Non-pigmented ciliary epithelial cell (primary cell): ENCODE results near the gene KCNMA1.

Experiments
- DNase-seq: peaks from one replicate; pipeline ENCODE4 v3.0.0-alpha.2; 2010; ENCODE audit warnings: low read depth

KCNMA1 gene

DNA sequence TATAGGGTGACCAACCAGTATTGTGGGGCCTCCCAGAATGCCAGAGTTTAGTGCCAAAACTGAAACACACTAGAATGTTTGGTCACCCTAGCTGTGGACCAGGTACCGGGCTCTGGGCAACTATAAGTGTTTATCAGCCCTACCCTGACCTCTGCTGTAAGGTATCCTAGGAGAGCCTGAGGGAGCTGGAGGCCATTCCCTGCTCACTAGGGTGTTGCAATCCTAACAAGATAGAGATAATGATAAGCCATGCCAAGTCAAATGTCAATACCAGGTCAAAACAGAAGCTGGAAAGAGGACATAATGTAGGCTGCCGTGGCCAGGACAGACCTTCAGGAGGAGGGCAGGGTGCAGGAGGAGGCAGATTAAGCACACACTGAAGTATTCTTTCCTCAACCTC, 151.8 kb downstream of the KCNMA1 start:
- no peak for DNase-seq

DNA sequence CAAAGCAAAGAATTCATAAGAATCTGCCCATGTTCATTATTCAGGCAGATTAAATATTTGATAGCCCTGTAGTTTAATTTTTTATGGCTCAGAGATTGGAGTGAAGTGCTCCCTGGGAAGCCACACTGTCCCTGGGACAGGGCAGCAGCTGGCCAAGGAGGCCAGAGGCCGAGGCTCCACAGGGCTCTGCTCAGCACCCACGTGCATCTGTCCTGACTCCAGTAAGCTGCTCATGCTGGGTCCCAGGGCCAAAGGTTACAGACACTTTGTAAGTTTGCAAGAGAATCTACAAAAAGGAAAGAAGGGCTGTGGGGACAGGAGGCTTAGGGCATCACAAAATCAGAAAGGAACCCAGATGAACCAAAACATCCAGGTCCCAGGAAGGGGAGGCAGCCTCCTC, 155.5 kb downstream of the KCNMA1 start:
- DNase-seq: no peak

DNA sequence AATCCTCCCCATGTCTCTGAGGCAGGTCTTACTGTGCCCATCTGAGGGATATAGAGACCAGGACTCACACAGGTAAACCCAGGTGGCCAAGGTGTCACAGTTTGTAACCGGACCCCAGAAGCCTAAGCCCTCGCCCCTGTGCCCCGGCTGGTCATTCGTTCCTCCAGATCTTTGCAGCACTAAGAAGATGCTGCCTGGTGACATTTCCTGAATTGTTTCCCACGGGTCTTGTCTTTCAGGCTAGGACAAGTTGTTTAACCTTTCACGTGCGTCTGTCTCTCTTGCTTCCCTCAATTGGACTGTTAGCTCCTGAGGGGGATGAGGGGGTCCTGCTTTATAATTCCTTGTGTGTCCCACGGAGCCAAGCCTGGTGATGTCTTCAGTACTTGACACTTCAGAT, 158.0 kb downstream of the KCNMA1 start:
- DNase-seq: no peak

DNA sequence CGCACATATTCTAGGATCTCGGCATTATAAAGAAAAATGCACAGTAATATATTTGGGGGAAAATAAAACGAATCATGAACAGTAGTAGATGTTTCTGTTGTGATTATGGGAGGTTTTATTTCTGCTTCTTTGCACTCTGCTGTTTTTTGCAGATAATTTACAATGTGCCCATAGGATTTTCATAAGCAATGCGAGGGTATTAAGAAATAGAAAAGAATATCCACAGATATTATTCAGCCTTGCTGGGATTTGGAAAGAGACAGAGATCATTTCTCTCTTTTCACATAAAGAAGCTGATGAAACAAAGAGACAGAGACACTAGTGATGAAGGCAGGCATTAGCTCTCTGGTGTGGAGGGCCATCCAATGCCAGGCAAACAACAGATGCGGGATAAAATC, 158.6 kb downstream of the KCNMA1 start:
- no peak for DNase-seq

DNA sequence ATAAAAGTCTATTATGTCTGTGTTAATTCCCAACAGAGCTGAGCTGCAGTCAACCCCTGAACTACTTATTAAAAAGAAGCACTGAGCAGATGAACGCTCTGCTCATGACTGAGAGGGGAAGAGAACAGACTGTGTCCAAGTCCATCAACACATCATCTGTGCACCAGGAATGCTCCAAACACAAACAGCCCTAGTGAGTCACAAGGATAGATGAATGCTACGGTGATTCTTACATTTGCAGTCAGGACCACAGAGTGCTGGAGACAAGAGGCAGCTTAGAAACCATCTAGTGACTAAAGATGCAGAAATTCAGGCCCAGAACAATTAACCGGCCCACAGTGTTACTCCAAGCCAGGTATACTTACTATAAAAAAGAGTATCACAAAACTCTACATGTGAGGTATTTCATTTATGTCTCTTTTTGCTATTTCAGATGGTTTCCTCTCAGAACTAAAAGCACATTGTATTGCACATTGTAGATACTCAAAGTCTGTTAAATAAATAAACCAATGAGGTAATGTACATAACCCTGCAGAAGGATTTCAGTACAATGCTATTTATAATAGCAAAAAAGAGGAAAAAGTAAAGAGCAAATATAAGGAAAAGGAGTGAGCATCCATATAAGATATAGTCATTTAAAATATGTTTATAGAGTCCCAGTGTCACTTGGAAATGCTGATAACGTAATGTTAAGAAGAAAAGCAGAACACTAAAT, 159.2 kb downstream of the KCNMA1 start:
- DNase-seq: peak; percentile 69

DNA sequence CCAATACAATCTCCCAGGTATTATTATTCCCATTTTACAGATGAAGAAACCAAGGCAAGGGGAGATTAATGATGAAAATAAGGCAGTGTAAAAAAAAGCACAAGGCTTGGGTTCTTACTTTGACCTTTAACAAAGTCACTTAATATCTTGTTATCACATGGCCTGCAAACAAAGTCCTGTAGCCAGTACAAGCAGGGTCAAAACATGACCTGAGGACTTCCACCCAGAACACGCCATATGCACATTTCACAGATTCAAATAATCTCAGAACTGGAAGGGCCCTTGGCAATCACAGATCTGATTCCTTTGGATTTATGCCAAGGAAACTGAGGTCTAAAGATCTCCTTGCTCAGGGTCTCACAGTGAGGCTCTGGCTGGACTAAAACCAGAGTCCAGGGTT, 162.1 kb downstream of the KCNMA1 start:
- no peak for DNase-seq

DNA sequence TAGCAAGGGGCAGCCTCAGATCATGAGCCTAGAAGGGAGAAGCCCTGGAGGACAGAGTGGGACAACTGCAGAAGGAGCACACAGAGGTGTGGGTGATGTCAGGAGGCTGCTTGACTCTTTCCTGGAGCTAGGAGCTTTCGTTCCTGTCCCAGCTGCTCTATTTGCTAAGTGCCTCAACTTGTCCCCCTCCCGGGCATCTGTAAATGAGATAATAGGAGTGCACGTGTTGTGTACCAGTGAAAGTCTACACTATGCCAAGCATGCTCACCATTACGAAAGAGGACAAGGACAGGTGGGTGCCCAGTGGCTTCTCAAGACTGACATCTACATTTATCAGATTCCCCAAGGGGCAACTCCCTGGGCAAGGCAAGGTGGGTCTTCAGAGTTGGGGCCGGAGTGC, 162.7 kb downstream of the KCNMA1 start:
- no peak for DNase-seq

DNA sequence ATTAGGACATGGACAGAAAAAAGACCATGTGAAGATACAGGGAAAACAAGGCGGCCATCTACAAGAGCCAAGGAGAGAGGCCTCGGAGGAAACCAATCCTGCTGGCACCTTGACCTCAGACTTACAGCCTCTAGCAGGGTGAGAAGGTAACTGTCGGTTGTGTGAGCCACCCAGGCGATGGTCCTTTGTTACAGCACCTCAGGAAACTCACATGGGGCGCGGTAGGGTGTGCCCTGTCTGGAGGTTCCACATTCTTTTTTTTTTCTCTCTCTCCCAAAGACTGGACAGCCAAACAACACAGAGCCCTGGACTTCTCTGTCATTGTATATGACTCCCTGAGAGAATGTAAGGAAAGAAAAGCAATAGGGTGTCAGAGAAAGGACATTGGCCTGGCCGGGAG, 163.2 kb downstream of the KCNMA1 start:
- no peak for DNase-seq

DNA sequence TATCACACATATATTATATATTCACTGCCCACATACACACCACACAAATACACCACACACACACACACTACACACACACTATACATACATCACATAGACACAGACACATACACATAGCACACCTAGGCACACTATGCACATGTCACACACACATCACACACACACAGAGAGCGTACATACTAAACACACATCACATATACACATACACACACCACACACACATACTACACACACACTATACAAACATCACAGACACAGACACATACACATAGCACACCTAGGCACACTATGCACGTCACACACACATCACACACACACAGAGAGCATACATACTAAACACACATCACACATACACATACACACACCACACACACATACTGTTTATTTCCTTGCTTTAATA, 165.5 kb downstream of the KCNMA1 start:
- no peak for DNase-seq

DNA sequence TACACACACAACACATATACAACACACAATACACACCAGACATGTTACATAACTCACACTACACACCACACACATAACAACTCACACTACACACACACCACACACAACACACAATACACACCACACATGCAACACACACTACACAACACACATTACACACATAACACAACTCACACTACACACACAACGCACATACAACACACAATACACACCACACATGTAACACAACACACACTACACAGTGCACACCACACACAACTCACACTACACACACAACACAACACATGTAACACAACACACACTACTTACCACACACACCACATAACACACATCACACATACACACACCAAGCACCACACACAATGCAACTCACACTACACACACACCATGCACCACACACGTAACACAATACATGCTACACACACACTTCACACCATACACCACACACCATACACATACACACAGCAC, 166.5 kb downstream of the KCNMA1 start:
- no peak for DNase-seq

DNA sequence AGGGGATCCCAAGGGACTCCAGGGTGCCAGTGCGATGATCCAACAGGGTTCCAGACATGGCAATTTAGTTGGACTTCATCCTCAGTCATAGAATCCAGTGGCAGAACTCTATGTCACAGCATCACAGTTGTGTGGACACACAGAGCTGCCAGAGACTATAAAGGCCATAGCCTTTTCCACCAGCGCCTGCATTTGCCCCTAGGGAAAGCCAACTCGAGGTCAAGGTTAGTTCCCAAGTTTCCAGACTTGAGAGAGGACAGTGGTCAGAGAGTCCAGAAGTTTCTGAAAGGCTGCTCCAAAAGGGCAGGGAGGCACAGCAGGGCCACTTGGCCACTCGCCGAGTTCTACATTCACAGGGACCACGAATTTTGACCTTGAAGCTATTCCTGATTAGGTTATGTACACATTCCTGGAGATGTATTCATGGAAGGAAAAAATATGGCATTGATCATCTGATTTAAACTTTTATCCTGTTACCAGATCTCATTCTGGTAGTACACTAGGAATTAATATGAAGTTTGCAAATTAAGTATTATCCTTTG, 170.1 kb downstream of the KCNMA1 start:
- DNase-seq: no peak

DNA sequence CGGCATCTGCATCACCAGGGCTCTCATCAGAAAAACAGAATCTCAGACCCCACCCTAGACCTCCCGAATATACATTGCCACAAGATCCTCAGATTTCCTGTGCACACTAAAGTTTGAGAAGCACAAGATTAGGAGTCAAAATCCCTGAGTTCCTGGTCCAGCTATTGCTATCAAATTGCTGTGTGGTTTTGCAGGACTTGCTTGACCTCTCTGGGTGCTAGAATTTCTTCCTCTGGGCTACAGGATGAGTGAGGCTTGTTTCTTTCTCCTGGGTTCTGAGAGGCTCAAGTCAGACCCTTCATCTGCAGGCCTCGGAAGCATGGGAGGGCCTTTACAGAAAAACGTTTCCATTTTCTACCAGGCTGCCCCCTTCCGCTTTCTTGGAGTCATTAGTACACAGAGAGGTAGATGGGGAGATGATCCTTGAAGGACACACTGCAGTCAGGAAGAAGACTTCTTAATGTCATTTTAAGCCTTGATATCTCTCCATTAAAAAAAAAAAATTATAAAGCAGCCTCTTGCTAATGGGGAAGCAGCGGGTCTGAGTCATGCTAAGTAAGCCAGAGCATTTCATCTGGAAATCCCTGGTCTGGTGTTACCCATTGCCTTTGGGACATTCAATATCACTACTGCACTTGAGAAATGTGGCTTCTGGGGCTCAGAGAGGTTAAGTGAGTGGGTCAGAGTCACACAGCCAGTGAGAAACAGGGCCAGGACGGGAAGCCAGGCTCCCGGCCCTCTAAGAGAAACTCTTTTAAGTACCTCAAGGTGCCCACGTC, 173.5 kb downstream of the KCNMA1 start:
- peak; percentile 8 for DNase-seq

DNA sequence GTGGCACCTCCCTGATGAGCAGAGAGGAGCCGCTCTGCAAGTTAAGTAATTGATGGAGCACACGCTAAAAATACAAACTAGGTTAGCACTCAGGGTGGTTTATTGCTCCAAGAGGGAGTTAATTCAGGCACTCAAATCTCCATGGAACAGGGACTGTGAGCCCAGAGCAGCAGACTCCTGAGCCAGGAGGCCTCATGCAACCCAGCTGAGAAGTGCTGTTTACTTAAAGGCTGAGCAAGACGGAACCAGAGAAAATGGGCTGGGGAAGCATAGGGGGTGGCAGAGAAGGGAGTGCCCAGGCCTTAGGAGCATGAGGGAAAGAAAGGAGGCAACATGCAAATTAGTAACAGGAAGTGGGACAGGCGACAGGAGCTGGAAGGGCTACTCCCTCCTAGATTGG, 174.1 kb downstream of the KCNMA1 start:
- DNase-seq: no peak

DNA sequence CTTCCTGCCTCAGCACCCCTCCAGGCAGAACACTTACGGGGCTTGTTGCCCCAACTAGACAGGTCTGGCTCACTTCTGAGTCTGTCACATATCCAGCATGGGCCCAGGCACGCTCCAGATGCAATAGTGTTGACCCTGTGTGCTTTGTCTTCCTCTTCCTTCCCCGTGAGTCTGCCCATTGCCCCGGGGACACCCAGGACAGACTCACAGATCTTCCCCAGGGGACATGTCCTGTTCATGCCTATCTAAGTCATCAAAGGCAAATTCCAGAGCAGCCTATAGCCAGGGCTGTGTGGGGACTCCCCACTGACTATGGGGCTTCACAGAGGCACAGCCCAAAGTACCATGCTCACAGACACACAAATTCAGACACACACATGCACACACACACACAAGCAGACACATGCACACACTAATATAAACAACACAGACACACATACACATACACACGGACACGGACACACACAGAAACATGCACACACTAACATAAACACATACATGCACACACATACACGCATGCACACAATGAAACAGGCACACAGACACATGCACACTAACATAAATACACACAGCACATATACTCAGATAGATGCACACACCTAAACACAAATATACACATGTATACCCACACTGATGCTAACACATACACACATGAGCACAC, 175.8 kb downstream of the KCNMA1 start:
- no peak for DNase-seq

DNA sequence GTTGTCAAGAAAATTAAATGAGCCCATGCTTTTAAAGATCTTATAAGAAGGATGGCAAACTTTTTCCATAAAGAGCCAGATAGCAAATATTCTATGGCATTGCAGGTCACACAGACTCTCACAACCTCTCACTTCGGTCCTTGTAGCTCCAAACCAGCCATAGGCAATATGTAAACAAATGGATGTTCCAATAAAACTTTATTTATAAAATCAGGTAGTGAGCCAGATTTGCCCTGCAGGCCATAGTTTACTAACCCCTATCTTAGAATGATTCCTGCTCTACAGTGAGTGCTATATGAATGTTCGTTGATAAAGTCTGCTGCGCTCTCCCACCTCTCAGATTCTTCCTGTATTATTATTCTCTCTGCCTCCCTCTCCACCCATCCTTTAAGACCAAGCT, 177.7 kb downstream of the KCNMA1 start:
- no peak for DNase-seq

DNA sequence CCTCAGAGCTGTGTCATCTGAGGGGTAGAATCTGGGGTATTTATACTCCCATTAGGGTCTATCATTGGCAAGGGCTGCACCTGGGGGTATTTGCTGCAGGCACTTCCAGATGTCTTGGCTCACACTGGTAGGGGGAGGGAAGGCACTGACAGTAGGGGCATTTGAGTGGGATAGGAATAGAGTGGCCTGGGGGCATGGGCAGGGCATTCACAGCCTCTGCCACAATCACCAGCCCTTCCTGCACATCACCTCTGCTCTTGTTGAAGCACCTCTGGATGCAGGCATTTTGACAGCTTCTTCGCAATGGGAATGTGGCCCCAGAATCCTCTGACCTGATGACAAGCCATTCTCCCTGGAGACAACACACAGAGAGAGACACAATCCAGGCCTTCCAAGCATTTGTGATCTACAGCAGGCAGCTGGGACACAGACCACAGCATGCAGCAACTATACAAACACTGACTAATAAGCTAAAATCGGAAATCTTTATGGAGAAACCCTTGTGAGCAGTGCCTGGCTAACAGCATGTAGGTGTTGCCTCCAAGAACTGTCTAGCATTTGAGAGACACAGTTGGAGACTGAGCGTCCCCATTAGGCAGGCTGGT, 178.5 kb downstream of the KCNMA1 start:
- DNase-seq: peak; percentile 6

DNA sequence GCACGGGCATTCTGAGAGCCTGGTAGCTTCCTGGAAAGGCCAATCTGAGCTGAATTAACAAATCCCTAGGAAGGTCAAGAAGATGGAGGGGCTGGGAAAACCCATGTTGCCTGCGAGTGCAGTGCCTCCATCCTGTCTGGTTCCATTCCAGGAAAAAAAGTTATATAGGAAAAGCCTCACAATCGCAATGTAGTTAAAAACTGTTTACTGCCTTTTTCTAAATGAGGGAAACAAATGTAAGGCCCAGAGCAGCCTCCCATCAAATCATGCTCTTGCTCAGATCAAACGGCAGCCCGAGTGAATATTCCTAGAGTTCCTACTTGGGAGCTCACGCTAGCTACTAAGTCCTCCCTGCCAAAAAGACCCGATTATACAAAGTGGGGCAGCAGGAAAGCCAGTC, 179.9 kb downstream of the KCNMA1 start:
- no peak for DNase-seq

DNA sequence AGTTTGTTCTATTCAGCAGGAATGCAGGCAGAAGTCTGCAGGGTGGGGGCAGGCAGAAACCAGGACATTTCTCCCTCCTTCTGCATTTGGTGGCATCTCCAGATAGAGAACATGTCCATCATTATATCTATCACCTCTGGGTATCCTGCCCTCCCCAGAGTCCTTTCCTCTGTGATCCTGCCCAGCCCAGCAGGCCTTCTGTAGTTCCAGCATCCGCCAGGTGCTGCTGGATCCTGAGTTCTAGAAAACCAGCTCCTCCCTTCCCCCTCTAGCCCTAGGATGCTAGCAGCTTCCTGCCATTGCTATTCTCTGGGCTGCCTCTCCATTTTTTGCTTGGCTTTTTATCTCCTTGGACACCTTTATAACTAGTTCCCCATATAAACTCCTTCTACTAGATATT, 180.3 kb downstream of the KCNMA1 start:
- DNase-seq: no peak

DNA sequence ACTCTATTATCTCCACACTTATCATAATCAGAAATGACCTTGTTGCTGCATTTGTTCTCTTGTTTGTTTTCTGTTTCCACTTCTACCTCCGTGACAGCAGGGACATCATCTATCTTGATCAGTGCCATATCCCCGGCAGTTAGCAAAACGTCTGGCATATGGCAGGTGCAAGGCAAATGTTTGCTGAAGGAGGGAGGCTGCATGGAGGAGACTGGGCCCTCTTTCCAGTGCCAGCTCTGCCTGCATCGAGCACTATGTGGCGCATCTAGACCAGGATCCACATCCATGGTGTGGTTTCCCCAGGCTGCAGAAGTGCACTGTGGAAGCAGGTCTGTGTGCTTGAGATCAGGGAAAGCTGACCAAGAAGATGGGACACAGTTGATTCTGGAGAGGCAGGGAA, 181.2 kb downstream of the KCNMA1 start:
- DNase-seq: no peak

DNA sequence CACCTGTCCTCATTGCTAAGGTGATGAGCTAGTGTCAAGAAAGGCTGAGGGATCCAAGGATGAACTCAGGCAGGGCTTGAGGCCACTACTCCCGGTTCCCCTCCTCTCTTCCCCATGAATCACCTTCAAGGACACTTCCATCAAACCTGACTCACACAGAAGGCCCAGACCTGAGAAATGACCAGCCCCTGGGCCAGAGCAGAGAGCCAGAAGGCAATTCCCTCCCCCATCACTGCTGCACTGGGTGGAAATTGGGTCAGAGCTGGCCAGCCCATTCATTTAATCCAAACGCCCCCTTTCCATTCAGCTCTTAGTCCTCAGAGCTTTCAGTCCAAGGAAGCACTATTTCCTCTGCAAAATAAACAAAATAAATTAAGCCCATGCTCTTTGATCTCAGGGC, 182.0 kb downstream of the KCNMA1 start:
- no peak for DNase-seq

DNA sequence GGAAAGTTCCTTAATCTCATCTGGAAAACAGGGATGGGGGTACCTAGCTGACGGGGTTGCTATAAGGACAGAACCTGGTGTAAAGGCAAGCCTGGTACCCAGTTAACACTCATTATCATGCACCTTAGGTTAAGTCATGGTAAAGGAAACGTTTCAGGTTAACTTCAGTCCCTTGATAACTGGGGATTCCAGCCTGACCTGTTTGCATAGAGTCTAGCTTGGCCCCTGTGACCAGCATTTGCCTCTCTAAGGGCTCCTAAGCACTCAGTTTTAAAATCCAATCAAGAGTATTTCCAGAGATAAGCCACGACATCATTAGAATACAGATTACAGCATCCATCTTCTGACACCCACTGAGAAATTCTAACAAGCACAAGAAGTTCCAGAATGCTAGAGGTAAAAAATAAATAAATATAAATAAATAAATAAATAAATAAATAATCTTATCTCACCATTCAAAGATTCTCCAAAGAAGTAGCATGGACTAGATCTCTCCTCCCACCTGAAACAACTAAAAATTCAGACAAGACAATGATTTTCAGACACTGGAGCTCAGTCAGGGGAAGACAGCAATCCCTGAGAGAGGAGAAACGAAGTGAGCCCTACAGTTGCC, 184.6 kb downstream of the KCNMA1 start:
- no peak for DNase-seq

DNA sequence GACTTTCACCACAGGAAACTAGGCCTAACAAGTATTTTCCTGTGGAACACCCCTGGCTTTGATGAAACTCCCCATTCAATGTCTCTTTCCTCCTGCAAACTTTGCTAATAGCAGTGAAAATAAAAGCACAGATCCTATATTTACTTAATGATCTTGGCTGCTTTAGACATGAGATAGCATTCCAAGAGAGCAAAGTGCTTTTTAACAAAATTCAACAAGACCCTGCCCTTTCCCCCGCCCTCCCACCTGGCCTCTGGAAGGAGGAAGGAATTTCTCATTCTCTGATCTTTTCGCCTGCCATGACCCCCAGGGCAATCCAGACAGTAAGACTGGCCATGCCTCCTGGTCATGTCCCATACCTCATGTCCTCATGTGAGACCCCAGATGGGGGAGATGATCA, 185.7 kb downstream of the KCNMA1 start:
- DNase-seq: no peak
